ENCODE data around the gene ETS1. TPM values are rescaled to one million over a fixed set of nuclear protein-coding genes. Genes with fewer than 3 reads are reported as not detected.

Gene ETS1
- total RNA-seq, 1 experiment from 2014 or later = 66.4 TPM

- H3K4me1 ChIP-seq (ENCODE audit: control insufficient read depth, insufficient read depth, low read length) = peaks cover 13% of the 10 kb centered on the region
- no peak overlapping the region for H3K4me3 ChIP-seq (ENCODE audit: low read depth in 2 of 2, low read length in 2 of 2)
- ATAC-seq (no peak), DNase-seq (ENCODE audit: low read depth, low spot score) (no peak)
- H3K27me3 ChIP-seq (ENCODE audit: control insufficient read depth, insufficient read depth, low read length) = no peaks in the 10 kb centered on the region
- TF ChIP-seq CTCF (IDR thresholded peaks at IDR 0.05) (no peak), POLR2AphosphoS5 (IDR thresholded peaks at IDR 0.05; ENCODE audit: low read depth, low read length) (no peak), REST (IDR thresholded peaks at IDR 0.05; ENCODE audit: insufficient read depth in 1 of 2, low read depth in 2 of 2, low read length in 1 of 2) (no peak), TCF7L2 (IDR thresholded peaks at IDR 0.05; ENCODE audit: low read depth, low read length) (no peak), SIN3A (IDR thresholded peaks at IDR 0.05; ENCODE audit: borderline replicate concordance, insufficient read depth, low read depth, low read length) (no peak)
- BruUV-seq (replicated peaks) = no TSS peak
- no peaks in the 10 kb centered on the region for H3K9me3 ChIP-seq (ENCODE audit: control insufficient read depth, insufficient read depth, low read depth, low read length)
- in situ Hi-C loops (cut with HindIII; ENCODE audit: low pct_unique_long_range_greater_than_20kb, low sequenced_read_pairs) (no loop called here), intact Hi-C loops (cut with micrococcal nuclease; ENCODE audit: unreplicated experiment) (no loop called here)
- H3K27ac ChIP-seq (ENCODE audit: low read length) = no peak overlapping the region
- CTCF ChIA-PET = no interaction called here
- H3K36me3 ChIP-seq (ENCODE audit: control insufficient read depth, insufficient read depth, low read length) = peaks cover 21% of the 10 kb centered on the region
- POLR2A ChIA-PET = no interaction called here
These were observed 121.8 kb downstream of the ETS1 start for GRCh38 chr11:128465531-128465930.

- no peak overlapping the region for H3K27ac ChIP-seq (ENCODE audit: low read length)
- no peak overlapping the region for H3K4me3 ChIP-seq (ENCODE audit: low read depth in 2 of 2, low read length in 2 of 2)
- intact Hi-C loops (cut with micrococcal nuclease; ENCODE audit: unreplicated experiment) (no loop called here), in situ Hi-C loops (cut with HindIII; ENCODE audit: low pct_unique_long_range_greater_than_20kb, low sequenced_read_pairs) (no loop called here)
- ATAC-seq (no peak), DNase-seq (ENCODE audit: low read depth, low spot score) (no peak)
- no peaks in the 10 kb centered on the region for H3K9me3 ChIP-seq (ENCODE audit: control insufficient read depth, insufficient read depth, low read depth, low read length)
- ChIA-PET POLR2A (no interaction called here), CTCF (no interaction called here)
- no TSS peak for BruUV-seq (replicated peaks)
- no peaks in the 10 kb centered on the region for H3K27me3 ChIP-seq (ENCODE audit: control insufficient read depth, insufficient read depth, low read length)
- TF ChIP-seq TCF7L2 (IDR thresholded peaks at IDR 0.05; ENCODE audit: low read depth, low read length) (no peak), CTCF (IDR thresholded peaks at IDR 0.05) (no peak), POLR2AphosphoS5 (IDR thresholded peaks at IDR 0.05; ENCODE audit: low read depth, low read length) (no peak), REST (IDR thresholded peaks at IDR 0.05; ENCODE audit: insufficient read depth in 1 of 2, low read depth in 2 of 2, low read length in 1 of 2) (no peak), SIN3A (IDR thresholded peaks at IDR 0.05; ENCODE audit: borderline replicate concordance, insufficient read depth, low read depth, low read length) (no peak)
- peaks cover 17% of the 10 kb centered on the region for H3K36me3 ChIP-seq (ENCODE audit: control insufficient read depth, insufficient read depth, low read length)
- peaks cover 13% of the 10 kb centered on the region for H3K4me1 ChIP-seq (ENCODE audit: control insufficient read depth, insufficient read depth, low read length)
These were observed 122.4 kb downstream of the ETS1 start for GRCh38 chr11:128464878-128465450.
